Measurements from ENCODE around the gene ZEB2.

Gene ZEB2

DNA sequence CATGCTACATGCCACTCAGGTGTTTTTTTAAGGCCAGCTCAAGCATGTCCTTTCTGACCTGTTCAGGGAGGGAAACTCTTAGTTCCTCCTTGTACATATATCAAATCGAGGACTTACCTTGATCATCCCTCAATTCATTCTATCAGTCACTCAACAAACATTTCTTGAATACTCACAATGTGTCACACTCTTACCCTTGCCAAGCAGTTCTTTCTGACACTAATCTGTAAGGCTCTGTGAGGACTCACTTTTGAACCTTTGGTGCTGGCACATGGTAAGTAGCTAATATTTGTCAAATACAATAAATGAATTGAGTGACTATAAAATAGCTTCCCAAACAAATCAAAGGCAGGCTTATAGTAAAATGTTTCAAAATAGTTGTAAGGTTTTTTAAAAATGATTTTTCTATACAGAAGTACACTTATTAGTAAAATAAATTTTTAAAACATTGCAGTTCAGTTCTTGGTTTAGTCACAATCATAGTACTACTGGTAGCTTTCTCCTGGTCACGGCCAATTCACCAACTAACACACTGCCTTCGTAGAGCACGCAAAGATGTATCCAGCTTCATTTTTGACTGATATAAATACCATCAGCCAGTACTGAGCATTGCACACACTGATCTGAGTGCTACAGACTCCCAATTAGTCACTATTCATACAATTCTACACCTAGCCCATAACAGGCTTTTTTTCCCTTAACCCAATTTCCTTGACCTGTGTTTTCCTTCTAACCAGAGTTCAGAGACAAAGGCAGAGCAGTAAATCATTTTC lies 50.9 kb downstream of the ZEB2 start:
- no peak for DNase-seq

DNA sequence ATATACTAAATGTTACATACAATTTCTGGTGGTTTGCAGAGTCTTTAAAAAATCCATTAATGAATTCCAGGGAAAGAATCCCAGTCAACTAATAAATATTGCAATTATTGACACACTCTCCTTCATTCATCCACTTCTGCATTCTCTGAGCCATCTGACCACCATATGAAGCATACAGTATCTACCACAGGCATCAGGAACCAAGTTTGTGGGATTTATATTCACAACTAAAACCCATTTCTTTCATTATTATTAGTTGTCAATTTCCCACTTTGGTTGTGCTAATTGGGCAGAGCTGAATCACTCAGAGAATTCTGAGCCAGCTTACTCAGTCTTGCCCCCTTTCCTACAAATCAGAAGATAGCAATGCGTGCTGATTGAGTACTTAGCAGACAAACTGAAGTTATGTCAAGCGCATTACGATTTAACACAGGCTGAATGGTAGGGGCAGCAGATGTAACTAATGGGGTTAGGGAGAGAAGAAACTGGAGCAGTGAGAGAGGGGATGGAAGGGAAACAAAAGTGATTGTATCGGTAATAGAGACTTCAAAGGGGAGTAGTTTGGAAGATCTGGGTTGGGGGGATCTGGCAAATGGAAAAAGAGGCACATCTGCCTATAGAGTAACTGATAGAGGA lies 52.3 kb downstream of the ZEB2 start:
- no peak for DNase-seq

DNA sequence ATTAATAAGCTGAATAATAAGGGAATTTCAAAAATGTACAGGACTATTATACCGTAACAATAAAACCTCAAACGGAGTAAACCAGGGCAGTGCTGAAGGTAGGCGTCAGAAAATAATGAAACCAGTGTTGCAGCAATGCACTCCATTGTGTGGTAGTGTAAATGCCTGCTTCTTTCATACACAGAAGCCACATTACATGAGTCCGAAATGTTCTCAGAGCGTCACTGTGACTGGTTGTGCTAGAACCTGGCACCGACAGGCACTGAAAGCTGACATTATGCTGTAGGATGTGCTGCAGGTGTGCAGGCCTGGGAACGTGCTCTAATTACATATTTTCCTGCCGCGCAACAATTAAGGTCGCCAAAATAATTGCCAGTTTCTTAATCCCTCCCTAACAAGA lies 53.3 kb downstream of the ZEB2 start:
- DNase-seq: no peak

DNA sequence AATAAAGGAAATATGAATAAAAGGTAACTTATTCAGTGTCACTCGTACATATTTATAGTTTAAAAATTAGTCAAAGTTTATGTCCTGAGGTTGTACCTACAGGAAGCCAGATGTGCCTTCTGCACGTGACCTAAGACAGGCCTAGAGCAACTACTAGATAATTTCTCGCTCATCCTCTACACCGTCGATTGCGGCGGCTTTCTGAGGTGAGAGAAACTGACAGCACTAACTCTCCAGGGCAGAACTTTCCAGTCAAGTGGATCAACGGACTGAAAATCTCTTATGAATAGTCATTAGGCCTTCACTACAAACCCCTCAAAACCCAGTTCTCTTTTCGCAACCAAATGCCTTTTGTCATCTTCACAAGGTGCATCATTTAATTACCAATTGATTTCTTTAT lies 54.2 kb downstream of the ZEB2 start:
- DNase-seq: no peak

DNA sequence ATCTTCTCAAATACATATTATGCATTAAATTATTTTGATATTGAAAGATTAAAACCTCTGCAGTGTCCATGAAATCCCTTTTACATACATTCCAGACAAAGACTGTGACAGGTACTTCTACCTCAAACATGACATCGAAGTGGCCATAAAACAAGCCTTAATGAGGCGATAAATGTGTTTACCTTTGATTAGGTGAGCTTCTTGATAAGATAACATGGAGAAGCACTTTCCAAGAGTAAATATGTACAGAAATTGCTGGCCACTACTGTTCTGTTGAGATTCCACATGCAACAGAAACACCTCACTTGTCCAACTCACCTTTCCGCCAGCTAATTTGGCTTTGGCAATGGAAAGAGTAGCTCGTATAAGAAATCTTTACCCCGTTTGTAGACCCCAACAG lies 55.2 kb downstream of the ZEB2 start:
- DNase-seq: no peak

DNA sequence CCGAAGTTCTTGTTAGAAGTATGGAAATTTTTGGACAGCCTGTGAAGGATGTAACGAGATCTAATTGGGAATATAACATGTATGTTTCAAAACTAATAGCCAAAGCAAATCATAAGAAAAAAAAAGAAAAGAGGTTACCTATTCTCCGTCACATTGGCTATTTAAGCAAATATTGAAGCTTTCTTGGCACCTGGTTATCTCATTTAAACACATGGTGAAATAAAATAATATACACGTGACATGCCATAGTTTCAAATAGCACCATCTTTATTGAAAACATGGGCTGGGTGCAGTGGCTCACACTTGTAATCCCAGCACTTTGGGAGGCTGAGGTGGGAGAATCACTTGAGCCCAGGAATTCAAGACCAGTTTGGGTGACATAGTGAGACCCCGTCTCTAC lies 56.7 kb downstream of the ZEB2 start:
- no peak for DNase-seq

DNA sequence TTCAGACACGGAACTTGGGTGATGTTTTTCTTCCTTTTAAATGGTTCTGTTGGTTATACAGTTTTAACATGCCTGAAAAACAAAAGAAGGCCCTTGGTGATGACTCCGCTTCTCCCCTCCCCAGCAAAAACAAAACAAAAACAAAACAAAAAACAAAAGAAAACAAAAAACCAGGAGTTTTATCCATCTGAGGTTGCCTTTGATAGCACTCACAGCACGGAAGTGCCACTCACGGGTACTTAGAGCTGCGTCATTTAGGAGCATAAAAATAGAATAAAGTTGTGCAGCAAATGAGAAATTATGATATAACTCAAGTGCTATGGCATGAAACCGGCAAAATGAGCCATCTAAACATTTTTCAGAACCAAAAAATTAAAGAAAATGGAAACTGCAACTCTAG lies 57.7 kb downstream of the ZEB2 start:
- DNase-seq: peak in 1 of 2 donors; percentile 31

DNA sequence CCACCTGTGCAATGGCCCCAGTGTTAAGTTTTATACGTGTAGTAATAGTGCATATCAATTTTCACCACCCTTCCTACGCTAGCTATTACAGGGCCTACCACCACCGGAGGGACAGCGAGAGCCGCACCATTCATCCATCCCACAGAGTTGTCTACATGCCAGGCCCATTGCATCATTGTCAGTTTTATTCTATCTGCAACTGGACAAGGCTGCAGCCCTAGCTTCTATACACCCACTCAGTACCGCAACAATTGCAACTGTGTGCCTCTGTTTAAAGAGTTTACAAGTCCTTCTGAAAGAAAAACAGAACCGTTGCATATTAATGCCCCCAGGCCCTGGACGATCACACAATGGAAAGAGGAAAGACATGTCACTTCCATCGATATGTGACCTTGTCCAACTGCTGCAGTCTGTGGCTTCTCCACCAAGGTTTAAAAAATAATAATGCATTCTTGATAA lies 58.6 kb downstream of the ZEB2 start:
- no peak for DNase-seq

DNA sequence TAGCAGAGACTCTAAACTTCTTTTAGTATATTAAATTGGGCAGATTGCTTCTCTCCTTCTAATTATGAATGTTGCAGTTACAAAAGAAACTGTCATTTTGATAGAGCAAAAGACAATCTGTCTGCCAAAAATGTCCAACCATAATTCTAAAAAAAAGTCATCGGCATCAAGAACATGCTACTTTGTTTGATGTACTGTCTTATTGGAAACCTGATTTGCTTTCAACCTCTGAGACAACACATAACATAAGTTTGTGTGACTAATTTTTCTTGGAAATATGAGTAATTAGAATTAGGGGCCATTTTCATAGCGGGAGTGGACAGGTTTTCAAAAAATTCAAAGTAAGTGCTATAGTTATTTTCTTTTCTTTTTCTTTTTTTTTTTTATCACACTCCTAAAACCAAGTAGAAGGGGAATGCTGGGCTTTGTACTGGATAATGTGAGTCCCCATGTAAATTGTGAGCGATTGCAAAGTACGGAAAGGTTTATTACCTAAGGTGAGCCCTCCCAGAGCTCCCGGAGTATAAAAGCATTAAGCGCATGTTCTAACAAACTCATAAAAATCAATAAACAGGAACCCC lies 59.1 kb downstream of the ZEB2 start:
- DNase-seq: peak in 1 of 2 donors; percentile 26

DNA sequence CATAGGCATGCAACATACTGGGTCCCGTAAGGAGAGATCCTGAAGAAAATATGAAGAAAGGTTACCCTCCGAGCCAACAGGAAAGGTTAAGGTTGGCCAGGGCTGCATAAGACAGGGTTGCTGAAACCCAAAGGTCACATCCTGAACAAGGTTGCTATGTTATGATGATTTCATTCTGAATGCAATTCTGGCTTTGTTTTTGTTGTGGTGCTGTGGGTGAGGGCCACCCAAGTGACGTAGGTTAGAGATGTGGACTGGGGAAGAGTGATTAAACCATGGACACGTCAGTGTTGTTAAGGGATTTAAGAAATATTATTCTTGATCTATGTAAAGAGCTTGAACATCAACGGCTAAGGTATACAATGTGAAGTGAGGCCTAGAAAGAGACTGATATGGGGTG lies 60.0 kb downstream of the ZEB2 start:
- DNase-seq: peak; percentile 80 to 85

DNA sequence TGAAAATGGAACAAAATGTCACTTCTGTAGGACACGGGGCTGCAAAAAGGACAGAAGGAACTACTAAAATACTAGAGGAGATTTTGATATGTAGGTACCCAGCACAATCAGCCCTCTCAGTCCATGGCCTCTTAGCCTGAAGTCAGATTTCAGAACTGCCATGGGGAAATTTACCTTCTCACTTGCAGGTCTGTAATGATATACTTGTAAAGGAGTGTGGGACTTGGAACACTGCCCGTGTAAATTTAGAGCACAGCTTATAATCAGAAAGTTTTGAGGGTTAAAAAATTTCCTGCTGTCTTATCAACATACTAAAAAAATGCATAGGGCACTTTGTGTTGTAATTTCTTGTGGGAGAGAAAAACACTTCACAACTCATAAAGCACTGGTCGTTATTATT lies 60.6 kb downstream of the ZEB2 start:
- no peak for DNase-seq

DNA sequence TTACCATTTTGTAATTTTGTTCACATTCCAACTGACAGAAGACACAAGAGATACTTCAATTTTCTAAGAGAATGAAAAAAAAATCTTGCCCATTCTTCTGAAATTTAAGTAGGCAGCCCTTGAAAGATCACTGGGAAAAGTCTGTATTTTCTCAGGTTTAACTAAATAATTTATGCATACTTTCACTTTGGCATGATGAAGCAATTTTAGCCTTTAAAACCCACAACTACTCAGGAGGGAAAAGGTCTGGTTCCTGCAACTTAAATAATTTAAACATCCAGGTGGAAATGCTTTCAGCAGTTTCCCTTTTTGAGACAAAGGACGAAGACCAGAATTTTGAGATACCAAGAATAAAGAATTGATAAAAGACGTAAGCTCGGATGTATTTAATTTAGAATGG lies 61.4 kb downstream of the ZEB2 start:
- DNase-seq: no peak

DNA sequence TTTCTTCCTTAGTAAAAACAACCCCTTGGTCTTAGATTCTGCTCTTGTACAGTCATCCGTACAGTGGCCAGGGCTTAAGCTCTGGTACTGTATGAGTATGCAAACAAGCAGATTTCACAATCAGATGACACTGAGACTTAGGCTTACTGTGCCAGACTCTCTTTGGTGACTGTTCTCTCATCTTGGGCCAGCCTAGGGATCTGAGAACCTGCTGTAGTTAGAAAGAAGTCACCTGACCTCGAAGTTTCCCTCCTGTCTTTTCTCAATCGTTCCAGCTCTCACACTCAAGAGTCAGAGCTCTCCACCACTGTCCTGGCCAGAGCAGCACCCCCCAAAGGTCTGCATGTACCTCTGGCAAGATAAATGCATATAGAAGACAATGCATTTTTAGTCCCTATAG lies 63.2 kb downstream of the ZEB2 start:
- peak; percentile 55 to 67 for DNase-seq

DNA sequence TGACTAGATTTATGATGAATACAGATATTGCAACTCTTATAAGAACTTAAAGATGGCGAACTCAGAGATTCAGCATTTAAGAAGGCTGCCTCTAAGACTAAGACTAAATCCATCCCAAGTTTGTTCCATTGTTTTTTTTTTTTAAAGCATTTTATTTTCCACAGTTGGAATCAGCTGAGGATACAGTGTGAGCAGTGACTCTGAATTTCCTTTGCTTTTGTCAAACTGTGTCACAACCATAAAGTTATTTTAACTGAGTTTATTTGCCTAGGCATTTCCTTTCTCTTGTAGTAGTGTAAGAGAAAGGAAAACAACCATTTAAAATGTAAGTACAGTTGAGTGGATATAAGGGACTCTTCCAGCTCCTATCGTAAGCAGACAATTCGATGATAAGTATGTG lies 63.9 kb downstream of the ZEB2 start:
- DNase-seq: no peak

DNA sequence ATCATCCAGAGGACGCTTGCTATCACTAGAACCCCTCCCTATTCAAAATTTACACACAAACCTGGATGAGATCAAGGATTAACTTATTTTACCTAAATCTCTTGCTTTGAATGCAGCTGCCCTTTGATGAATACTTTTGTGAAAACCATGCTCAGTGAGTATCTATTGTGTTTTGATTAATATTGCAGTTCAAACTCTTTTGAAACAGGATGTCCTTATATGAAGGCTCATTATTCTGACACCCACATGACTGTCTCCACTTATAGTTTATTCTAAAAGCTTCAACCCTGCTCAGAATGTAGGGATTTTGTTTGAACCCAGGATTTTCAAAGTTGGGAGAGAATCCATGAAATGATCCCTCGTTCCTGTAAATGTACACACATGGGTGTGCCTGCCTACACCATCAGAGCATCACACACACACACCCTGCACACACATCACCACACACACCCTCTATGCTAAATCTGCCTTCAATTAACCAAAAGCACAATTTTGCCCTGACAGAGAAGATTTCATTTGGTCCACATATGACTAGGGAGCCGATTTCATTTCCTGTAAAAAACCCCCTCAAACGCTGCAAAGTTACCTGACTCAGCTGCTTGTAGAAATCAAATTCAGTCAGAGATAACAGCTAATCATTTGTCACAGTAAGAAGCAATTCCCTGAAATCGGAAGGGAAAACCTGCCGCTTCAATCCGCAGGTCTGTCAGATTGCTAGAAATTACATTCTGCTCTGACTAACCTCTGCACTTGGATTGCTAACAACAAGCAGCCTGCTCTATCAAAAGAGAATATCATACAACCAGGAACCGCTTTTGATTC lies 65.2 kb downstream of the ZEB2 start:
- DNase-seq: peak in 1 of 2 donors; percentile 54

DNA sequence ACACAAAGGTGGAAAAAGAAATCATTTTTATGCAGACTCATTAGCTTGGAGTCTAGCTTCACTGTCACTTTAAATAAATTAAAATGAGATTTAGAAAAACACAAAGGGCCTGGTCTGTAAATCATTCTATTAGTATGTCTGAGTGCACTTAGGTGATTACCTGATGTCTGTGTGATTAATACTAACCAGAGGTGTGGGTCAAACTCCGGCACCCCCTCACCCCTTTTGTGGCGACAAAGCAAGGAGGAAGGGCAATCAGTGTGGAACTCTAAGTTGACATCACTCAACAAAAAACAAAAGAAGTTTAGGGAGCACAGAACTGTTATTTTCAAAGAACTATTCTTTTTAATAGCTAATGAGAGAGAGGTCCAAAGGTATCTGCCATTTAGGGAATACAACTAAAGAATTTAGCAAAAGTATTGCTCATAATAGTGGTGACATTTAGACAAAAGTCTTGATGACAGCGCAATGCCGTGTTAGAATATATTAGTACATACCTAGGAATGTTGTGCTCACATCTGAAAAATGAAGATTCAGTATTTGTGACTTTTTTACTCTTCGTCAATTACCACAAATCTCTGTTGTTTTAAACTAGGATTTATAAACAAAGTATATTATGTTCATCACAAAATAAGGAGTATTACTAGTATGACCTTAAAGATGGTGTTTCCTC lies 66.3 kb downstream of the ZEB2 start:
- DNase-seq: no peak

DNA sequence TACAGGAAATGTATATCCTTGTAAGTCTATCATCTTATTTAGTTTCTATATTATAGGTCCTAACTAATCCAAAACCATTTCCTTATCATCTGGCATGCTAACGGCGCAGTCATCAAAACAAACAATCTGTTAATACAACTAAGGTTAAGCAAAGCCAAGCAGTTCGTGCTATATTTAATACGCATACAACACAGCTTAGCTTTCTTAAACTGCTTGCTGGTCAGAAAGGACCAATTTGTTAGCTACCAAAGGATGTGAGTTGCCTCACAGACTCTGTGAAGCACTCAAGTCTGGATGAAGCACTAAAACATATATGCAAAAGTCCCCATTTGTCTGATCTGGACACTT lies 67.0 kb downstream of the ZEB2 start:
- DNase-seq: no peak

DNA sequence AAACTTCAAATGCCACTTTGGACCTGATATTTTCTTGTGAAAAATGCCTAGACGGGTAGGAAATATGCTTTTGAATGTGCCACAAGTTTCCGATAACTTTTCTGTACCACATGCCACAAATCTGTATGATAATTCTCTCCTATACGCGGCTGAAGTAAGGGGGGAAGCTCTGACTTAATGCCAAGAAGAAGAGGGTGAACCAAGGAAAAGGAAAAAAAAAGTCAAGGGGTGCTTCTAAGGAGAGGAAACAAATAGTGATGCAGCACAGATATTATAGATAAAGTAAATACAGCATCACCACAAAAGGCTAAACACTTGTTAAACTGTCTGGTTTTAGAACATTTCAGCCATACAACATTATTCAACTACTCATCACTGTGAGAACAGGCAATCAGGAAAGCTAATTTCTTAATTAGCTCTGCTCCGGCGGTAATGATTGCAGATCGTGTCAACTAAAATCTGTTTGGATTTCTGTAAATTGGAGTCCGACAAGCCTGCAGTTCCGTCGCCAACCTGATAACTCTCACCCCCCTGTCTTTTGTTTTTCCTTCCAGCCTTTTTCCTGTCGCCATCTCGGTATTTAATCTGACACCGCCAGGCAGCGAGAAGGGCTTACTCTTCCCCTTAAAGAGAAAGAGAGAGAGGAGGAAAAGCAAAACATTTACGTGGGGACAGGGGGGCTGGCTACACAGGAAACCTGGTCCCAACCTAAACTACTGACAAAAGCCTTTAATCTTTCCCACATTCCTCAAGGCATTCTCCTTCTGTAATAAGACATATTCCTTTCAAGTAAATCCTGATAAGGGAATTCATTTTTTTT lies 67.5 kb downstream of the ZEB2 start:
- no peak for DNase-seq

DNA sequence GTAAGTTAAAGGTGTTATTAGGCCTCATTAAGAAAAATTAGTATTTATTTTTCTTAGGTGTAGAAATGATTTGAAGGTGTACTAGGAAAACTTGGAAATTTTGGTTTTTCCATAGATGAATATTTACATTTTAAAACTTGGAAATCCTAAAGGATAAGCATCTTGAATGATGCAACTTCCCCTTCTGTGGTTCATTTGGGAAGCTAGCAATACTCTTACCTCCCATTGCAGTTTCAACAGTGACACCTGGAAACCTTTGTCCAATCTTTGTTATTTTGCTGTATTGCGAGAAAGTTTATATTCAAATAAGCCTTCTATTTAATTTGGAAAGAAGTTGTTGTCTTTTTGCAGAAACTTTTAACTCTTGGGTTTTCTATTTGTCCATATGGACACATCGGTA lies 68.5 kb downstream of the ZEB2 start:
- DNase-seq: no peak

DNA sequence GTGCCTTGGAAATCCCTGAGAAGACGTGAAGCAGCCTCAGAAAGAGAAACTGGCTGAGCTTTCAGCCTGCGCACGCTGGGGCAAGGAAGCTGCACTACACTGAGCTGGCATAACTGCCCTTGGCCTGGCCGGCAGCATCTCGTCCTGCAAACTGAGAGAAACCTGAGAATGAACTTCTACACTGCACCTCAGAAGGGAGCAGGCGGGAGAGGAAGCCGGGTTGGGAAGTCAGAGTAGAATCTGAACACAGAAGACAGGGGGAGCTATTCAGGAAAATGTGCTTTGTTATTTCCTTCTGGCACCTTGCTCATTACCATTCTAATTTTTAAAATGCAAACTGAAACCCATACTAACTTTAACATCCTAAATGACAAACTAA lies 70.9 kb downstream of the ZEB2 start:
- no peak for DNase-seq

DNA sequence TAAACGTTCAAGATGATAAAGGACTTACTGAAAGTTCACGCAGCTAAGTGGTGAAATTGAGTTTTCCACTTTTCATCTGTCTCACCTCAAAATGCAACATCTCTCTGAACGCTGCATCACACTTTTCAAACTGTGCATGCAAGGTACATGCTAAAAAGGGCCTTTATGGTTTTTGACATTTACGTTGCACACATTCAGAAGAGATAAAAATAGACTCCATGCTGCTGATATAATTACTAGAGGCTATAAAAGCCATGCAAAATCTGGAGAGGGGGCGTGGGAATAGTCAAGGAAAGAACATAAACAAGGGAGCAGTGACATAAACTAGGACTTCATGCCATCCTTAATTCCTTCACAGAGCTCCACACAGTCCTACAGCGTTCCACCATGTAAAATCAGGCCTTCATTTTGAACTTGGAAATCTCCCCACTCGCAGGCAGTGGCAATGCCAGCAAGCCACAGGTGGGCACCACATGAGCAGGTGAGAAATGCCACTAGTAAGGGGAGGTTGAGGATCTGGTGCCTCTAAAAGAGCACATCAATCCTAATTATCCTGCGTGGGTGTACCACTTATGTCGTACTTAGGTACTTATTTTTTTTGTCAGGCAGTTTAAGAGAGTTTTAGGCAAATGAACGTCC lies 71.4 kb downstream of the ZEB2 start:
- DNase-seq: no peak

DNA sequence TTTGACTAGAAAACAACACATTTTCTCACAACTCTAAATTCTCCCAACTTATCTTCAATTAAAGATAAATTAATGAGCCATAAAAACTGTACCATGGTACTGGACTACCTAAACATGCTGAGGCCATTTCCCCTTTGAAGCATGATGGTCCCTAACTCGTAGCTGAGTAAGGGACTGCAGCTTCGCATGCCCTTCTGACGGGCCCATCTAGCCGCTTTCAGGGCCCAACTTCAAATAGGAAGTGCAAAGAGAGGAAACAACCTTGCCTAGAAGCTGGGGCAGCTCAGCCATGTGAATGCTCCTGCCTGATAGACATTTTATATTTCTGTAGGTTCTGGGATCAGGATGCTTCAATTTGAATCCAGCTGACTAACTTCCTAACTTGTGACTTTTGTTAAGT lies 72.4 kb downstream of the ZEB2 start:
- no peak for DNase-seq

Data from CD4-positive, alpha-beta T cell treated with Interleukin-4 for 1 hour (primary cell).